Kidney epithelial cell (primary cell): ENCODE measurements around the gene PEPD. TPM values are rescaled to one million over a fixed set of nuclear protein-coding genes. Genes with fewer than 3 reads are reported as not detected.

Experiments
- DNase-seq: peaks from one replicate; pipeline ENCODE4 v3.0.0-alpha.2; 2010; ENCODE audit warnings: low read depth
- H3K27me3 ChIP-seq: 2 replicates; pipeline ENCODE4 v1.6.0; 2011; ENCODE audit warnings: low read length; ENCODE audit not compliant: control insufficient read depth, insufficient read depth
- H3K36me3 ChIP-seq: 2 replicates; pipeline ENCODE4 v1.5.1; 2011; ENCODE audit warnings: low read length; ENCODE audit not compliant: control insufficient read depth, insufficient read depth
- H3K4me3 ChIP-seq: 2 replicates; pipeline ENCODE4 v1.5.1; 2011; ENCODE audit warnings: low read depth, mild to moderate bottlenecking, control low read depth, low read length
- CTCF ChIP-seq: IDR thresholded peaks from 2 replicates; pipeline ENCODE4 v1.5.1; 2011; ENCODE audit warnings: mild to moderate bottlenecking, moderate library complexity, low read length, control low read depth, inconsistent platforms; ENCODE audit not compliant: insufficient read depth, poor library complexity, severe bottlenecking
- total RNA-seq: library from RNA; depleted of rRNA; stranded (reverse); fragments of >200 nt; gene quantifications from 2 replicates; pipeline ENCODE4 v1.2.3, GENCODE V29; 2015

PEPD gene
- total RNA-seq, 1 donor from 2014 or later, result 88.6 TPM

GRCh38 chr19:33343859-33344572 is 177.6 kb downstream of the PEPD start:
- Histone ChIP-seq H3K27me3 (peaks cover 3% of the 10 kb centered on the region), H3K4me3 (no peak overlapping the region), H3K36me3 (no peaks in the 10 kb centered on the region)
- TF ChIP-seq CTCF, result no peak
- DNase-seq, result no peak

DNA sequence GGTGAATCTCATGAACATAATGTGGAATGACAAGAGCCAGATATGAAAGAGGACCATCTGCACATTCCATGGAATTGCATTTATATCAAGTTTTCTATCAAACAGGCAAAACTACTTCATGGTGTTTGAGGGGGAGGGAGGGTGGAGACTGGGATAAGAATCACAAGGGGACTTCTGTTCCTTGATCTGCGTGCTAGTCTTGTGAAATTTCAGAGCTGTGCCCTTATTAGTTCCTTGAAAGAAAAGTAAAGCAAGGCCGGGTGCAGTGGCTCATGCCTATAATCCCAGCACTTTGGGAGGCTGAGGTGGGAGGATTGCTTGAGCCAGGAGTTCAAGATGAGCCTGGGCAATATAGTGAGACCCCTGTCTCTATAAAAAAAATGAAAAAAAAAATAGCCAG is 178.3 kb downstream of the PEPD start:
- H3K36me3 ChIP-seq, result no peaks in the 10 kb centered on the region
- no peak for TF ChIP-seq CTCF
- peaks cover 3% of the 10 kb centered on the region for H3K27me3 ChIP-seq
- no peak overlapping the region for H3K4me3 ChIP-seq
- DNase-seq, result no peak

DNA sequence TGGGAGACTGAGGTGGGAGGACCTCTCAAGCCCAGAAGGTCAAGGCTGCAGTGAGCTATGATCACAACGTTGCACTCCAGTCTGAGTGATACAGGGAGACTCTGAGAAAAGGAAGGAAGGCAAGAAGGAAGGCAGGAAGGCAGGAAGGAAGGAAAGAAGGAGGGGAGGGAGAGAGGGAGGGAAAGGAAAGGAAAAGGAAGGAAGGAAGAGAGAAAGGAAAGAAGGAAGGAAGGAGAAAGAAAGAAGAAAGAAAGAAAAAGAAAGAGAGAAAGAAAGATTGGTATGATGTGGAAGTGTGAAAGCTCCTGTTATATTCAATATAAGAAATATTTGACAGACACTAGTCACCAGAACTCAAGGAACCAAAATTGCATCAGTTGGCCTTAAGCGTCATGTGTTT is 180.6 kb downstream of the PEPD start:
- DNase-seq, result no peak
- Histone ChIP-seq H3K36me3 (no peaks in the 10 kb centered on the region), H3K27me3 (no peaks in the 10 kb centered on the region), H3K4me3 (no peak overlapping the region)
- no peak for TF ChIP-seq CTCF

DNA sequence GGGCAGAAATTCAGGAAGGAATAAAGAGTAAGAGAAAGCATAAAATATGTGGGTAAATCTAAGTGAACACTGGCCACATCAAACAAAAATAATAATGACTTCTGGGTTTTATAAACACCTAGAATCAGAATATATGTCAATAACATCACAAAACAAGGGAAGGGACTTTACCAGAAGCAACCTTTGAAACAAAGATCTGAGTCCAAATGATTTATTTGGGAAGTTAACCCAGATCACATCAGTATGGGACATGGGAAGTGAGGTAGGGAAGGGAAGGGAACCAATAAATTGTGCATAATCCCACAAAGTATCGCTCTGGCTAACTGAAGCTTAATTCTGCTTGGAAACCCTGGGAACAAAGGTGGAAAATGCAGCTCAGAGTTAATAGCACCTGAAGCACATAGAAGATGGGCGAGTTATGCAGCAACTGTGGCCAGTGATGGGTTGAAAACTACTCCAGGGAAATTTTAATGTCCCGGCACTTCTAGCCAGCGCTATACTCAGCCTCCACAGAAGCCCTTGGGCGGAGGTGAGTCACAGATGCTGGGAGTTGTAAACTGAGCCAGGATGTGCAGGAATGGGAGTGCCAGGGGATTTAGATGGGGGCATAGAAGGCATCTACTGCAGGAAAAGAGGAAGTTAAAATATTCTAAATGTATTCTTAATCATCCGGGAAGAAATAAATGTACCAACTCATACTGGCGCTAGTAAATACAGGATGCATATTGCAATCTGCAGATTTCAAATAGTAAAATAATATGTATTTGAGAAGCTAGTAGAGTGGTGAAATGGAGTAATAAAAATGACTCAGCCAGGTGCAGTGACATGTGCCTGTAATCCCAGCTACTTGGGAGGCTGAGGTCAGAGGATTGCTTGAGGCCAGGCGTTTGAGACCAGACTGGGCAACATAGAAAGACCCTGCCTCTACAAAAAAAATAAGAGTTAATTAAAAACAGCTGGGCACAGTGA is 182.3 kb downstream of the PEPD start:
- Histone ChIP-seq H3K4me3 (no peak overlapping the region), H3K36me3 (no peaks in the 10 kb centered on the region), H3K27me3 (no peaks in the 10 kb centered on the region)
- TF ChIP-seq CTCF, result no peak
- DNase-seq, result no peak

Other genes with a start within 250 kb of the PEPD start
- gene CEBPA, start 219.3 kb downstream of the PEPD start, total RNA-seq, result 2.0 and 3.7 TPM in 2 replicates
- 51.7 and 55.7 TPM in 2 replicates for gene CEBPG, start 148.1 kb downstream of the PEPD start, total RNA-seq
- gene CHST8, start 100.2 kb upstream of the PEPD start, total RNA-seq, result not detected in 2 replicates